Adrenal gland (tissue), 5 donors: ENCODE data around the gene CALD1.

Source experiments
- POLR2A ChIP-seq, 2 donors: fragments of 450-650 bp; IDR thresholded peaks; one replicate each; pipeline ENCODE4 v1.6.1; 2017; ENCODE audit warnings: antibody characterized with exemption in 2 of 2, mild to moderate bottlenecking in 2 of 2, moderate library complexity in 1 of 2
- TF ChIP-seq, protein P1 (sequence below), 6 experiments: fragments of 450-650 bp in 4 of 6; fragments of 200-600 bp in 2 of 6; sonication (generic) in 1 of 6; IDR thresholded peaks; 1 replicate in 5 of 6; 2 replicates in 1 of 6; pipeline versions ENCODE4 v1.5.1 to v1.8.0; 2016 to 2021; ENCODE audit warnings: antibody characterized with exemption in 6 of 6, mild to moderate bottlenecking in 2 of 6, moderate library complexity in 1 of 6
- donor health status: DM: no; HTN: no; CAD: no.

DNA sequence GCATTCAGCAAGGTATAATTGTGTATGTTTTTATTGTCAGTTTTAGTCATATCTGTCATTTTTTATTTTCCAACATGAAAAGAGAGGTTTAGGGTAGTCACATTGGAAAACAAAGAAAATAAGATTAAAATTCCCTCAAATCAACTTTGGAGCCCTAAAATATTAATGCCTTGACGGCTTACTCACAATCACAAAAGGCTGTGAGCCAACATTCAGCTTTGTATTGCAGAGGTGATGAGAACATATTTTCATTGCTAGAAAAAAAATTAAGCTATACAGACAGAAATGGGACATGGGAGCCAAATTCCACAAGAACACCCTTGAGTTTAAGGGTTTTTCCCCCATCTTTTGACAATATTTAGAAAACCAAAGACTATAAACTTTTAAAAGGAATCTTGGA lies 30.2 kb downstream of the CALD1 start:
- TF ChIP-seq, protein P1, sequence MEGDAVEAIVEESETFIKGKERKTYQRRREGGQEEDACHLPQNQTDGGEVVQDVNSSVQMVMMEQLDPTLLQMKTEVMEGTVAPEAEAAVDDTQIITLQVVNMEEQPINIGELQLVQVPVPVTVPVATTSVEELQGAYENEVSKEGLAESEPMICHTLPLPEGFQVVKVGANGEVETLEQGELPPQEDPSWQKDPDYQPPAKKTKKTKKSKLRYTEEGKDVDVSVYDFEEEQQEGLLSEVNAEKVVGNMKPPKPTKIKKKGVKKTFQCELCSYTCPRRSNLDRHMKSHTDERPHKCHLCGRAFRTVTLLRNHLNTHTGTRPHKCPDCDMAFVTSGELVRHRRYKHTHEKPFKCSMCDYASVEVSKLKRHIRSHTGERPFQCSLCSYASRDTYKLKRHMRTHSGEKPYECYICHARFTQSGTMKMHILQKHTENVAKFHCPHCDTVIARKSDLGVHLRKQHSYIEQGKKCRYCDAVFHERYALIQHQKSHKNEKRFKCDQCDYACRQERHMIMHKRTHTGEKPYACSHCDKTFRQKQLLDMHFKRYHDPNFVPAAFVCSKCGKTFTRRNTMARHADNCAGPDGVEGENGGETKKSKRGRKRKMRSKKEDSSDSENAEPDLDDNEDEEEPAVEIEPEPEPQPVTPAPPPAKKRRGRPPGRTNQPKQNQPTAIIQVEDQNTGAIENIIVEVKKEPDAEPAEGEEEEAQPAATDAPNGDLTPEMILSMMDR (IDR thresholded peaks at IDR 0.05): no peak
- no peak for TF ChIP-seq POLR2A (IDR thresholded peaks at IDR 0.05)
